VCaP (cell line): ENCODE data around the gene PLXNC1.

ENCODE experiments used
- H3K27ac ChIP-seq: fragments of 450-650 bp; 2 replicates; pipeline ENCODE4 v1.5.1; 2017
- CTCF ChIP-seq: fragments of 450-650 bp; conservative IDR thresholded peaks from 2 replicates; pipeline ENCODE4 v1.5.1; 2017; ENCODE audit warnings: mild to moderate bottlenecking, moderate library complexity

Gene PLXNC1

GRCh38 chr12:94267921-94268471 is 119.6 kb downstream of the PLXNC1 start:
- no peak overlapping the region for H3K27ac ChIP-seq
- TF ChIP-seq CTCF, result no peak

DNA sequence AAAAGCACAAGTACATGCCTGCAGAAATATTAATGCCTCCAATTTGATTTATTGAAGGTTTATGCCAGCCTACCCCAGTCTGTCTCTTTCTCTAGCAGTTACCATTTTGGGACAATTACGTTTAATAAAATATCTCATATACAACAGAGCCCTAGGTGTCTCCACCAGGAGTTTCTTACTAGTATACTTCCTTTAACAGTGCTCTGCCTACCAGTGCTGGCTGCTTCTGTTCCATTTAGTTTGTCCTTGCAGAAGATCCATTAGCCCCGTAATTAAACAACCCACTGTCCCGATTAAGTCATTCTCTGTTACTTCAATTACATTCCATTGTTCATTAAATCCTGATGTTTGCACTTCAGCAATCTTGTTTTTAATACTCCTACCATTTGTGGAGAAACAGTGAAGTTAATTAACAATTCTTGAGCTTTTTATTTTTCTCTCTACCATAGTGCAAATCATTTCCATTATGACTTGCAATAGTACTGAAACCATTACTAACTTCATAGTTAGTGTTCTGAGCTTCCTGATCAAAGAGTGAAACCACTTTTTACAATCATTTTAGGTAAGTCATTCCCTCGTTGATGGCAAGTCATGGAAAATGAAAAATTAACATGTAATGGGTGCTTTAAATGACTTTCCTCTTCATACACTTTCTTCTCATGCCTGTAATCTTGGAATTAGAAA is 121.1 kb downstream of the PLXNC1 start:
- H3K27ac ChIP-seq, result no peak overlapping the region
- no peak for TF ChIP-seq CTCF

- no peak overlapping the region for H3K27ac ChIP-seq
- no peak for TF ChIP-seq CTCF
Measured at GRCh38 chr12:94271351-94271750, 123.0 kb downstream of the PLXNC1 start.

- TF ChIP-seq CTCF, result no peak
- H3K27ac ChIP-seq, result no peak overlapping the region
Measured at GRCh38 chr12:94272280-94272679, 123.9 kb downstream of the PLXNC1 start.

GRCh38 chr12:94273272-94273671 is 124.9 kb downstream of the PLXNC1 start:
- TF ChIP-seq CTCF, result no peak
- no peak overlapping the region for H3K27ac ChIP-seq

GRCh38 chr12:94276725-94277124 is 128.3 kb downstream of the PLXNC1 start:
- no peak overlapping the region for H3K27ac ChIP-seq
- no peak for TF ChIP-seq CTCF

DNA sequence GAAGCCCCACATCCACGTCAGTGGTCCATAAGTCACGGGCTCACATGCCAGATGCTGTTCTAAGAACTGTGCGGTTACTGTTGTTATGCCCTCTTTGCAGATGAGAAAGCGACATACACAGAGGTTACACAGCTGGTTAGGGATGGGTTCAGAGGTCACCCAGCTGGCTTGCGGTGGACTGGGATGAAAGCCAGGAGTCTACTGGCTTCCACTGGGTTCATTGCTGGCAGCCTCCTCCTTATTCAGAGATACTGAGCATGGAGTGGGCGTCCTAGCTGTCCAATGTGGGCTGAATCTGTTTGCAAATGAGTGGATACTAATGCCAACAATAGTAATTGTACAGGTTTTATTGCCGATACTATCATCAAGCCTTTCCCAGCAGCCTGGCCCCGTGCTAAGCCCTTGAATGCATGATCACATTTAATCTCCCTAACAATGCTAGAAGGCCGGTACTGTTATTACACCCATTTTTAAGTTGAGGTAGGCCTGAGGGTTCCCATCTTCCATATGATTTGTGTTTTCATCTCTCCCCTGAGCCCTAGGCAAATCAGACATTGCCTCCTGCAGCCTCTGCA is 129.1 kb downstream of the PLXNC1 start:
- no peak overlapping the region for H3K27ac ChIP-seq
- TF ChIP-seq CTCF, result no peak
